Naive B cell (primary cell): ENCODE data around the gene MCIDAS. TPM values are rescaled to one million over a fixed set of nuclear protein-coding genes. Genes with fewer than 3 reads are reported as not detected.

ENCODE experiments used
- ATAC-seq, 2 donors: fragments of 150-1000 bp; cut with Tn5 transposase; 2 replicates each; pipeline ENCODE4 v1.10.0; 2021; ENCODE audit warnings: low read depth in 2 of 2, mild to moderate bottlenecking in 2 of 2, moderate library complexity in 2 of 2
- DNase-seq: peaks from one replicate; pipeline ENCODE4 v3.0.0; 2022
- H3K27ac Mint-ChIP-seq, 6 donors: one replicate each; pipeline ENCODE4 v1.8.0; 2020 to 2022; ENCODE audit warnings: mild to moderate bottlenecking in 6 of 6, mixed read lengths in 6 of 6, moderate library complexity in 5 of 6, inconsistent platforms in 2 of 6
- H3K27me3 Mint-ChIP-seq, 3 donors: one replicate each; pipeline ENCODE4 v1.8.0; 2021 to 2022; ENCODE audit warnings: mixed read lengths in 3 of 3, mild to moderate bottlenecking in 1 of 3
- H3K36me3 Mint-ChIP-seq, 2 donors: one replicate each; pipeline ENCODE4 v1.8.0; 2020 to 2022; ENCODE audit warnings: mixed read lengths in 2 of 2, inconsistent platforms in 1 of 2, mild to moderate bottlenecking in 1 of 2
- H3K4me1 Mint-ChIP-seq, 3 donors: one replicate each; pipeline ENCODE4 v1.8.0; 2020 to 2022; ENCODE audit warnings: mixed read lengths in 3 of 3, inconsistent platforms in 1 of 3, mild to moderate bottlenecking in 1 of 3, moderate library complexity in 1 of 3
- H3K4me3 Mint-ChIP-seq, 8 donors: one replicate each; pipeline ENCODE4 v1.8.0; 2020 to 2022; ENCODE audit warnings: mild to moderate bottlenecking in 8 of 8, mixed read lengths in 8 of 8, moderate library complexity in 8 of 8, inconsistent platforms in 2 of 8
- H3K9me3 Mint-ChIP-seq, 7 donors: one replicate each; pipeline ENCODE4 v1.8.0; 2020 to 2022; ENCODE audit warnings: mixed read lengths in 7 of 7, mild to moderate bottlenecking in 5 of 7, inconsistent platforms in 2 of 7, moderate library complexity in 1 of 7
- polyA plus RNA-seq, 6 donors: library from polyadenylated mRNA; unstranded; fragments of 300-500 nt; fragmentation: Illumina TruSeq; gene quantifications; one replicate each; pipeline ENCODE4 v1.2.3, GENCODE V29; 2021; ENCODE audit warnings: low read depth in 6 of 6

MCIDAS gene
- polyA plus RNA-seq, 6 donors from 2014 or later: not detected

DNA sequence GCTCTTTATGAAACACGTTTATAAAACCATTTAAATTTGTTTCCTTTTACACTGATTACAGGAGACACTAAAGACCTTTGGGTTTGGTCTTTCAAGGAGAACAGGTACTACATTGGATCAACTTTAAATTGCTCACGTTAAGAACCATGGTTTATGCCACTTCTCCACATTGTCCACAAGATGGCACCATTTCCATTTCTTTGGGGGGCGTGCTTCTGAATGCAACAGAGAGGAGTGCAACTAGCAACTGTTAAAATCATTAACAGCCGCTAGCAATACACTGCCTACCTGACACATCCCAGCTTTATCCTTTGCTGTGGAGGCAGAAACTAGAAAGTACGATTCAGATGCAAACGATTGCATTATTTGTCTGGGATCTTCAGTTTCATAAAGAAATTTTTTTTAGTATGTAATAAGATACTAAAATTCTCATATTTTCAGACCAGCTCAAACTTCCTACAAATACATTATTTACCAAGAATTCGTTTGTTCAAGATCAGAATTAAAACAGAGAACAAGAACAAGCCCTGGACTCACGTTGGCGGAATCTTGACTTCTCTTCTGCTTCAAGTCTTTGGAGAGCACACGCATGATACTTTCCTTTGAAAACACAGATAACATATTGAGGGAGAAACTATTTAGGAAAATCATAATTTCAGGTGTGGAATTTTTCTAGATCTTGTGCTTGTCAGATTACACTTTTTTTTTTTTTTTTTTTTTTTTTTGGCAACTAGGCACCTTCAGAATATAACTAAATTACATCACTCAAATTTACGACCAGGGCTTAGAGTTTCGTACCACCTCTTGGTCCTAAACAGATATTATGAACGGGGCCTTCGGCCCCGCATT lies 54.8 kb downstream of the MCIDAS start:
- ATAC-seq (peak; percentile 52 to 53), DNase-seq (peak; percentile 73)
- Mint-ChIP-seq H3K27me3 (peaks cover 54 to 64% (median 59%) of the 10 kb centered on the region in 3 donors), H3K4me3 (peak overlapping the region; percentile 87 to 98 (median 93)), H3K27ac (peak overlapping the region; percentile 87 to 100 (median 98)), H3K36me3 (peaks cover 0 to 1% of the 10 kb centered on the region in 2 donors), H3K9me3 (peaks cover 0 to 12% (median 2%) of the 10 kb centered on the region in 7 donors), H3K4me1 (peaks cover 32 to 37% (median 37%) of the 10 kb centered on the region in 3 donors)

- Mint-ChIP-seq H3K27me3 (peaks cover 54 to 62% (median 55%) of the 10 kb centered on the region in 3 donors), H3K36me3 (no peaks in the 10 kb centered on the region), H3K27ac (no peak overlapping the region), H3K4me3 (peak overlapping the region in 1 of 8 donors; percentile 35), H3K4me1 (peaks cover 24 to 29% (median 29%) of the 10 kb centered on the region in 3 donors), H3K9me3 (peaks cover 0 to 8% (median 2%) of the 10 kb centered on the region in 7 donors)
- DNase-seq: no peak
- no peak for ATAC-seq
Measured at GRCh38 chr5:55171471-55171870, 55.6 kb downstream of the MCIDAS start.

Other genes with a start within 250 kb of the MCIDAS start
- not detected for gene ESM1, start 241.7 kb downstream of the MCIDAS start, polyA plus RNA-seq
- 1 to 10 TPM in 1 of 6 donors, under 1 TPM in 4, not detected in 1; 0.34 to 1.1 (median 0.61) TPM for gene GZMK, start 203.1 kb downstream of the MCIDAS start, polyA plus RNA-seq
- gene GZMA, start 124.7 kb downstream of the MCIDAS start, polyA plus RNA-seq: 1 to 10 TPM in 5 of 6 donors, under 1 TPM in 1; 0.80 to 5.0 (median 2.6) TPM
- not detected for gene GPX8, start 67.1 kb downstream of the MCIDAS start, polyA plus RNA-seq
- not detected for gene CDC20B, start 54.1 kb downstream of the MCIDAS start, polyA plus RNA-seq
- gene CCNO, start 6.3 kb upstream of the MCIDAS start, polyA plus RNA-seq: not detected
- 10 to 100 TPM in 5 of 6 donors, 1 to 10 TPM in 1; 7.0 to 19.5 (median 15.3) TPM for gene DHX29, start 80.4 kb upstream of the MCIDAS start, polyA plus RNA-seq
- 10 to 100 TPM; 15.7 to 32.8 (median 25.5) TPM for gene MTREX, start 80.7 kb upstream of the MCIDAS start, polyA plus RNA-seq